Femur (tissue), 1 donor: ENCODE results near the gene IQCE.

Source experiments
- DNase-seq: peaks from one replicate; pipeline ENCODE4 v3.0.0-alpha.2; 2017

The IQCE gene

GRCh38 chr7:2637066-2637471, 78.3 kb downstream of the IQCE start:
- no peak for DNase-seq

DNA sequence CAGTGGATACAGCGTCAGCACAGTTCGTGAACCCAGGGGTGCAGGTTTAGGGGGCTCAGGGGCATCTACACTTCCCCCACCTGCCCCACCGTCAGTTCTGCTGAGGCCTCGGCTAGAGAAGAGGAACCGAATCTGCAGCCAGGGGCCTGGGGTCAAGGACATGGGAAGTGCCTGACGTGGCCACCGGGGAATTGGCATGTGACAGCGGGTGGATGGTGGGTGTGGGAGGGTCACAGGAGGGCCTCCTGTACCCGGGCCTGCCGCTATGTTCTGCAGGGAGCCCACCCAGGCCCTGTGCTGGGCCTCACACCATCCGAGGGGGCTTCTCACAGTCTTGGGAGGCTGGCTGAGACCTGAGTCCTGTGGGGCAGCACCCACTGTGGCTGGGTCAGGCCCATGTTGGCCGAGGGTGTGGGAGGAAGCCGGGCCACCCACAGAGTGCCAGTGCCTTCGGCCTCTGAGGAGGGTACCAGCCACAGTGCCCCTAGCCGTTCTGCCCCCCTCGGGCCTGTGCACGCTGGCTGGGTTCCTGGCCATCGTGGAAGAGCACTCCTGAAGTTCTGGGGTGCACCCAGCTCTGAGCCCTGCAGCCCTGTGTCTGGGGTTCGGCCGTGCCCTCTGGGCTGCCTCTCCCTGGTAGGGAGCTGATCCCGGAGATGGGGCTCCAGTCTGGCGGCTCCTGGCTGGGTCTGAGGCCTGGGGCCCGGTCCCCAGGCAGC, 78.9 kb downstream of the IQCE start:
- DNase-seq: peak; percentile 80

- peak; percentile 87 for DNase-seq
Measured at GRCh38 chr7:2638224-2638991, 79.6 kb downstream of the IQCE start.

- DNase-seq: no peak
Measured at GRCh38 chr7:2639181-2639681, 80.5 kb downstream of the IQCE start.

GRCh38 chr7:2639695-2640481, 81.1 kb downstream of the IQCE start:
- no peak for DNase-seq

DNA sequence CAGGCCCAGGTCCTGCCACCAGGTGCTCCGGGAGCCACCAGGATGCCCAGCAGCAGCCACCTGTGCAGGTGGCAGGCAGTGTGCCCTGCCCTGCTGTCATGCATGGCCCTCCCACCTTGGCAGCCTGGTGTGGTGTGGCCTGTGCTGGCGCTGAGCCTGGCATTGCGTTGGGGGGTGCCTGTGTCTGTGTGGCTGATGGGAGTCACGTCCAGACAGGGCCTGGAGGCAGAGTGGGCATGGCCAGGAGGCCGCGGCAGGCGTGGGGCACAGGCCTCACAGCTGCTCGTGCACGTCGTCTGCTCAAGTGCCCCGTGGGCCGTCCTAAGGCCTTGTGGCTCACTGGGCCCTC, 81.7 kb downstream of the IQCE start:
- DNase-seq: no peak

DNA sequence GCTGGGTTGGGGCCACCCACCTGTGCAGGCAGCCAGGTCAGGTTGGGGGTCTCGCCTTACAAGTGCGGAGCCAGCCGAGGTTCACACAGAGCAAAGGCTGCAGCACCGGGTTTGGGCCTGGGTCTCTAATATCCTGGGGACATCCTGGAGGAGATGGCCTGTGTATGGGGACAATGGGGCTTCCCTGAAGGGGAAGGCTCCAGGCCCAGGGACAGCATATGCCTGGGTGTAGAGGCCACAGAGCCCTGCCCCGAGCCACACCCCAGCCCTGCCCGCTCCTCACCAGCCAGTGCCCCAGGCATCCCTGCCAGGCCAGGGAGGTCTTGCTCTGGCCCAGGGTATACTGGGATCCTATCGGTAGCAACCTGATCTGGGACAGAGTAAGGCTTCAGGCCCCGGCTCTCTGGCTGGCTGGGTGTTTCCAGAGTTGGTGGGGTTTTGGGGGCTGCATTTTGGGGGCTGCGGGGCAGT, 82.1 kb downstream of the IQCE start:
- DNase-seq: no peak

GRCh38 chr7:2641406-2642393, 82.9 kb downstream of the IQCE start:
- peak; percentile 96 for DNase-seq

DNA sequence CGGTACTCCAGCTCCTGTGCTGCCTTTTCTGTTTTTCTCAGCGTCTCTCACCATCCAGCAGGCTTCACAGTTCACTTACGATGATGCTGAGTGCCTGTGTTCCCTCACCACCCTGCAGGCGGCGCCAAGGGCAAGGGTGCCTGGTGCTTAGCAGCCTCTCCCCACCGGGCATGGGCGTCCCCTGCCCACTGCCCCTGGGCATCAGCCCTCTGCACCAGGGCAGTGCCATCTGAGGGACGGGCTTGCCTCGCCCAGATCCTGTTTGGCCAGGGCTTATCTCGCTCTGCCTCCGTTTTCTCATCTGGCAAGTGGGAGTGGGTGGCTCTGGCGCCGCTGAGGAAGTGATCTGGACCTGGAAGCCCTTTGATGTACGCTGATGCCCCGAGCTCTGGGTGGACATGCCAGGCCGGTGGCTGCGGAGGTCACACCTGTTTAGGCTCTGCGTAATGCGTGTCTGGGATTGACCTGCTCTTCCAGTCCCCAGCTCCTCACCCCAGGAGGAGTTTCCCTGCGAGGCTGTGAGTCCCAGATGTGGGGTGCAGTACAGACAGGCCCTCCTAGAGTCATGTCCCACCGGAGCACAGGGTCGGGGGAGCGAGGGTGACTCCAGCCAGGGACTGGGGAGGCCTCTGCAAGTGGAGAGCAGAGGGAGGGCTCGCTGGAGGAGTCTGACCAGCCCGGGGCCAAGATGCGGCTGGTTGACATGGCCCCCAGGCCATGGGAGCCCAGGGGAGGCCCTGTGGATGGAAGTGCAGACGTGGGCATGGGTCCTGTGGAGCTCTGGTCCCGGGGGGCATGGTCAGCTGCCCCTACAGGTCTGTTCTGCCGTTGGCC, 84.8 kb downstream of the IQCE start:
- DNase-seq: no peak

DNA sequence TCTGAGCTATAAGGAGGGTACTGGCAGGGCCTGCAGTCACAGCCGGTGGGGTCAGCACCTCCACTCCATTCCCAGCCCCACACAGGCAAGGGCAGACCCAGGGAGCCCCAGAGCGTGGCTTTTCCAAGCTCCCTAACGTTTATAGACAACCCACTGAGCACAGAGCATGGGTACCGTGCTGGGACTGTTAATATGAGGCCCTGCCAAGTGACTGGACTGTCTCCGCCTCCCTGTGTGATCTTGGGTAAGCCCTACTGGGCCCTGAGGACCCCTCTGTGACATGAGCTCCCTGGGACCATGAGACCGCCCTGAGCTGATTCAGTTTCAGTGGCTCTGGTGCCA, 85.4 kb downstream of the IQCE start:
- DNase-seq: no peak

- no peak for DNase-seq
Measured at GRCh38 chr7:2644562-2645273, 85.9 kb downstream of the IQCE start.

GRCh38 chr7:2645274-2645868, 86.6 kb downstream of the IQCE start:
- peak; percentile 66 for DNase-seq

GRCh38 chr7:2646336-2646679, 87.5 kb downstream of the IQCE start:
- no peak for DNase-seq

GRCh38 chr7:2646680-2647571, 88.1 kb downstream of the IQCE start:
- no peak for DNase-seq

DNA sequence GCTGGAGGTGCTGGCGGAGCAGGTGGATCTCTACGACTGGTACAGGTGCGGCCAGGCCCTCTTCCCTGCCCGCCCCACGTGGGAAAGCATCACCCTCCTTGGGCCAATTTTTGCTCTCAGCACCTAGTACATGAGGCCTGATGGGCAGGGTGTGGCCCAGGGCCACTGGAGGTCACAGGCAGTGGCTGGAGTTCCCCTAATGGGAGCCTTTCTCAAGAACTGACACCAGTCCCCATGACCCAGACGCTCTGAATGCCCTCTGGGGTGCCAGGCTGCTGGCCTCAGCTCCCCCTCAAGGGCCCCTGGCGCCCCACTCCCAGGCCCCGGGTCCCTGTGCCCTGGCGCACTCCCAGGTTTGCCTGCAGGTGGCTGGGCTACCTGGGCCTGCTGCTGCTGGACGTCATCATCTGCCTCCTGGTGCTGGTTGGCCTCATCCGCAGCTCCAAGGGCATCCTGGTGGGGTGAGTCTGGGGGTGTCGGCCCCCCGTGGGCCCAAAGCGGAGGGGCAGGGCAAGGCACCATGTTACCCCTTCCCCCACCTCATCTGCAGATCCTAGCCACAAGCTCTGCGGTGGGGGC, 88.9 kb downstream of the IQCE start:
- peak; percentile 26 for DNase-seq

DNA sequence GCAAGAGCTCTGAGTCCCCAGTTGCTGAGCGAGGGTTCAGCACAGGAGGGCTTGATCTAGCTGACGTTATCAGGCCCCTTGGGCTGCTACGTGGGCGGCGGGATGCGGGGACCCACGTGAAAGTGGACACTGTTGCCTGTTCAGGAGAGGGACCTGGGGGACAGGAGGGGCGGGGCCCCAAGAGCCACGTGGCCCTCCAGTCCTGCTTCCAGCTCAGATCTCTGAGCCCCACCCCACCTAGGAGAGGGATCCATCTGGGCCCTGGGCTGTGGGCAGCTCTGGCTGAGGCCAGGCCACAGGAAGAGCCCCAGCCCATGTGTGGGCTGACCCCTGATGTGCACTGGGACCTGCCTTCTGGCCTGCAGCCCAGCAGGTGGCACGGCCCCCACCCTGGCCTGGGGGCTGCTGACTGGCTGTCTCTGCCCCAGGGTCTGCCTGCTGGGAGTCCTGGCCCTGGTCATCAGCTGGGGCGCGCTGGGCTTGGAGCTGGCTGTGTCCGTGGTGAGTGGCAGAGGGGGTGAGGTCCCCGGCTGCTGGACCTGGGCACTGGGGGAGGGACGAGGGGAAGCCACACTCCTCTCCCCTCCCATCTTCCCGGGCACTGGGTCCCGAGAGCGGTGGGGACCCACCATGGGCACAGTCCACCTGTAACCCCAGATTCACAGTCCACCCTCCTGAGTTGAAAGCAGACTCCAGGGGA, 90.5 kb downstream of the IQCE start:
- no peak for DNase-seq

- DNase-seq: no peak
Measured at GRCh38 chr7:2649991-2650390, 91.2 kb downstream of the IQCE start.

- no peak for DNase-seq
Measured at GRCh38 chr7:2650451-2650850, 91.7 kb downstream of the IQCE start.
